Measurements from ENCODE around the gene HOTAIR.

Gene HOTAIR

GRCh38 chr12:53966385-53967133 lies 8.2 kb downstream of the HOTAIR start:
- peaks cover 2% of the 10 kb centered on the region for H3K9me3 ChIP-seq (ENCODE audit: low read length)
- H3K4me3 ChIP-seq (ENCODE audit: low read length), result no peak overlapping the region
- peaks cover 5% of the 10 kb centered on the region for H3K4me1 ChIP-seq (ENCODE audit: insufficient read depth, low read length)
- peaks cover 100% of the 10 kb centered on the region for H3K27me3 ChIP-seq (ENCODE audit: insufficient read depth, low read length)
- no peaks in the 10 kb centered on the region for H3K36me3 ChIP-seq (ENCODE audit: insufficient read depth, low read length)
- H2AFZ ChIP-seq (ENCODE audit: low read depth, low read length), result no peak overlapping the region

GRCh38 chr12:53966085-53966384 lies 8.7 kb downstream of the HOTAIR start:
- Histone ChIP-seq H3K4me3 (ENCODE audit: low read length) (no peak overlapping the region), H3K9me3 (ENCODE audit: low read length) (no peaks in the 10 kb centered on the region), H2AFZ (ENCODE audit: low read depth, low read length) (no peak overlapping the region), H3K4me1 (ENCODE audit: insufficient read depth, low read length) (peaks cover 5% of the 10 kb centered on the region), H3K36me3 (ENCODE audit: insufficient read depth, low read length) (no peaks in the 10 kb centered on the region), H3K27me3 (ENCODE audit: insufficient read depth, low read length) (peaks cover 100% of the 10 kb centered on the region)

GRCh38 chr12:53965281-53966084 lies 9.3 kb downstream of the HOTAIR start:
- H3K4me3 ChIP-seq (ENCODE audit: low read length), result no peak overlapping the region
- no peaks in the 10 kb centered on the region for H3K36me3 ChIP-seq (ENCODE audit: insufficient read depth, low read length)
- peaks cover 5% of the 10 kb centered on the region for H3K4me1 ChIP-seq (ENCODE audit: insufficient read depth, low read length)
- H2AFZ ChIP-seq (ENCODE audit: low read depth, low read length), result no peak overlapping the region
- H3K9me3 ChIP-seq (ENCODE audit: low read length), result no peaks in the 10 kb centered on the region
- H3K27me3 ChIP-seq (ENCODE audit: insufficient read depth, low read length), result peaks cover 100% of the 10 kb centered on the region

- Histone ChIP-seq H3K36me3 (ENCODE audit: insufficient read depth, low read length) (no peaks in the 10 kb centered on the region), H3K4me1 (ENCODE audit: insufficient read depth, low read length) (peaks cover 5% of the 10 kb centered on the region), H2AFZ (ENCODE audit: low read depth, low read length) (no peak overlapping the region), H3K27me3 (ENCODE audit: insufficient read depth, low read length) (peaks cover 100% of the 10 kb centered on the region), H3K4me3 (ENCODE audit: low read length) (no peak overlapping the region), H3K9me3 (ENCODE audit: low read length) (peaks cover under 1% of the 10 kb centered on the region)
Measured at GRCh38 chr12:53964315-53964713, 10.4 kb downstream of the HOTAIR start.

DNA sequence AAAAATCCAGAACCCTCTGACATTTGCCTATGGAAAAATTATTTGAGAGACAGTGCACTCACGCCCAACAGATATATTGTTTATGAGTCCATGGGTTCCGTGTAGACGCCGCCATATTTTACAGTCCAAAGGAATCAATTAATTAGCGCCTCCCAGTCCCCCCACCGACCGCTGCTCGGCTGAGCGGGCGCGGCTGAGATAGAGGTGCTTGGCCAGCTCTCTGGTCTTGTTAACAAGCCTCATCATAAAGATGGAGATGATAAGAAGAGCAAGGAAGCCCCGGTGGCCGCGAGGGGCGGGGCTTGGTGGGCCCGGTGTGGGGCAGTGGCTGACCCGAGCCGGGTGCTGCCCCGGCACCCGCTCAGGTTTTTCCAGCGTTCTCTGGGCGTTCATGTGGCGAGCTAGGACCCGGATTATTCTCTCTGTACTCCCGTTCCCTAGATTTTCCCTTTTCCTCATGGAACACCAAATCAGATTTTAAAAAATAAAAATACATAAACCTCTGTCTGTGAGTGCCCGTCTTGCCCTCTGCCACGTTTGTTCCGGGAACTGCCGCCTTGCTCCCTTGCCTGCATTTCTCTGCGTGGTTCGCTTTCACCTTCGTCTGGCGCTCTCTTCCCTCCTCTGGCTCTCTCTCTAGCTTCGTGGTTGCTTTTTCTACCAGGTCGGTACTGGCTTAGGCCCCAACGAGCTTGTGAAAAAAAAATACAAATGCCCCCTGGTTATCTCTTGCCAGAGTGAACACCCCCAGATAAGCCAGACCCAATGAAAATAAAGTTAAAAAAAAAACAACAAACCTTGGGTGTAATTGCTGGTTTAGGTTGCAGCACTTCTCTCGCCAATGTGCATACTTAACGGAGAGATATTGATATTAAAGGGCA lies 11.1 kb downstream of the HOTAIR start:
- Histone ChIP-seq H2AFZ (ENCODE audit: low read depth, low read length) (no peak overlapping the region), H3K9me3 (ENCODE audit: low read length) (peaks cover 2% of the 10 kb centered on the region), H3K27me3 (ENCODE audit: insufficient read depth, low read length) (peaks cover 99% of the 10 kb centered on the region), H3K4me1 (ENCODE audit: insufficient read depth, low read length) (peaks cover 5% of the 10 kb centered on the region), H3K4me3 (ENCODE audit: low read length) (no peak overlapping the region), H3K36me3 (ENCODE audit: insufficient read depth, low read length) (no peaks in the 10 kb centered on the region)

DNA sequence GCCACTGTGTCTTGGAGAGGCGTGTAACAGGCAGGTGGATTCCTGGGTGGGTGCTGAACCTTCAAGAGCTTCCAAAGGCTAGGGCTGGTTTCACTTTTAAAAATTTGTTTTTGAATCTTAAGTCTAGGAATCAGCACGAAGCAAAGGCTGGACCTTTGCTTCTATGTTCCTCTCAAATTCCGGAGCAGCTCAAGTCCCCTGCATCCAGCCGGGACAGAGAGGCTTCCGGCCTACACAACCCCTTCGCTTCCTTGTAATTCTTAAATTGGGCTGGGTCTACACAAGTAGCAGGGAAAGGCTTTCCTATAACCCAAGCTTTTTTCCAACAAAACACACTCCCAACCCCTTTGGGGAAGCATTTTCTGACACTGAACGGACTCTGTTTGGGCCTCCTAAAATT lies 11.7 kb downstream of the HOTAIR start:
- no peak overlapping the region for H2AFZ ChIP-seq (ENCODE audit: low read depth, low read length)
- peaks cover 5% of the 10 kb centered on the region for H3K4me1 ChIP-seq (ENCODE audit: insufficient read depth, low read length)
- no peak overlapping the region for H3K4me3 ChIP-seq (ENCODE audit: low read length)
- H3K27me3 ChIP-seq (ENCODE audit: insufficient read depth, low read length), result peaks cover 99% of the 10 kb centered on the region
- peaks cover 2% of the 10 kb centered on the region for H3K9me3 ChIP-seq (ENCODE audit: low read length)
- H3K36me3 ChIP-seq (ENCODE audit: insufficient read depth, low read length), result no peaks in the 10 kb centered on the region

DNA sequence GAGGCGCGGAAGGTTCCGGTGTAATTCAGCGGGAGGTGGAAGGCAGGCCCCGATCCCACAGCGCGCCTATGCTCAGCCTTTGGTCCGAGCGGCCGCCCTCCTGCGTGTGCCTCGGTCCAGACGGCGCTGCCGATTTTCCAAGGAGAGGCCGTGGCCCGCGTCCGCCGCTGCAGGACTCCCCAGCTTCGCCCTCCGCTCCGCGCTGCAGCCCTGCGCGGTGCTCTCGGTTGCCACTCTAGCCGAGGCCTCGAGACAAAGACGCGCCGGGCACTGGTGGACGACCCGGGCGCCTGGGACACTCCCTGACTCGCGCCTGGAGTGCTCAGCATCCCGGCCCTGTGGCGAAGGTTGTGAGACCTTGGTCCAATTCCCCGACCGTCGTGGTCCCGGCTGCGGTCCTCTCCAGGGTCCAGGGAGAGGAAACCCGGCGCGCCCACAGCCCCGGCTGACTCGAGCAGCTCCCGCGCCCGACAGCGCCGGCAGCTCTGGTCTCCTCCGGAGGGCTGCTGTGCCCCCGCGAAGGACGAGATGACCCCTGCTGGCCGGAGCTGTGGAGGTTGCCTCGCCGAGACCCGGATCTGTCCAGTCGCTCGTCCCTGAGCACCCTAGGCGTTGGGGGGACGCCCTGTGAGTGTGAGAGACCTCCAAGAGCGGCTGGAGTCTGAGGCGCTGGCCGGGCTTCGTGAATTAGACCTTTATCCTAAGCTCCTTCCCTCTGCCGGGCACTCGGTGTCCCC lies 13.6 kb downstream of the HOTAIR start:
- Histone ChIP-seq H3K4me3 (ENCODE audit: low read length) (no peak overlapping the region), H2AFZ (ENCODE audit: low read depth, low read length) (no peak overlapping the region), H3K9me3 (ENCODE audit: low read length) (peaks cover 2% of the 10 kb centered on the region), H3K4me1 (ENCODE audit: insufficient read depth, low read length) (peaks cover 1% of the 10 kb centered on the region), H3K36me3 (ENCODE audit: insufficient read depth, low read length) (no peaks in the 10 kb centered on the region), H3K27me3 (ENCODE audit: insufficient read depth, low read length) (peaks cover 99% of the 10 kb centered on the region)

GRCh38 chr12:53960187-53961024 lies 14.3 kb downstream of the HOTAIR start:
- Histone ChIP-seq H3K36me3 (ENCODE audit: insufficient read depth, low read length) (no peaks in the 10 kb centered on the region), H3K4me3 (ENCODE audit: low read length) (no peak overlapping the region), H3K4me1 (ENCODE audit: insufficient read depth, low read length) (no peaks in the 10 kb centered on the region), H2AFZ (ENCODE audit: low read depth, low read length) (no peak overlapping the region), H3K9me3 (ENCODE audit: low read length) (peaks cover 2% of the 10 kb centered on the region), H3K27me3 (ENCODE audit: insufficient read depth, low read length) (peaks cover 99% of the 10 kb centered on the region)

DNA sequence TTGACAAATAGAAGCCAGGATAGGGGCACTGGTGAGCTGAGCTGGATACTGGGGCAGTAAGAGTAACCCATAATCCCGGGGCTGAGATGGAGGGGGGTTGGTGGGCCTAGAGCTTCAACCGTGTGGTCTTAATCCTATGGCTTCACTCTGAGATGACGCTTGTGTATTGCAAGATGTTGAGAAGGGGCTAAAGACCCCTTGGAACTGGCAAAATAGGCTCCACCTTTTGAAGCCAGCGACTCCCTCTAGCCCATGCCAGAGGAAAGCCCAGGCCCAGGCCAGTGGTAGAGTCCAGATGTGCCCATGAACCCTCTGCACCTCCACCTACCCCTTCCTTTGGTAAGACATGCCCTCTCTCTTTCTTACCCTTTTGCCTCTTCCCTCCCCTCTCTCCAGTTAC lies 15.4 kb downstream of the HOTAIR start:
- Histone ChIP-seq H3K9me3 (ENCODE audit: low read length) (peaks cover 4% of the 10 kb centered on the region), H3K4me1 (ENCODE audit: insufficient read depth, low read length) (no peaks in the 10 kb centered on the region), H3K27me3 (ENCODE audit: insufficient read depth, low read length) (peaks cover 99% of the 10 kb centered on the region), H3K36me3 (ENCODE audit: insufficient read depth, low read length) (no peaks in the 10 kb centered on the region), H3K4me3 (ENCODE audit: low read length) (no peak overlapping the region), H2AFZ (ENCODE audit: low read depth, low read length) (no peak overlapping the region)

DNA sequence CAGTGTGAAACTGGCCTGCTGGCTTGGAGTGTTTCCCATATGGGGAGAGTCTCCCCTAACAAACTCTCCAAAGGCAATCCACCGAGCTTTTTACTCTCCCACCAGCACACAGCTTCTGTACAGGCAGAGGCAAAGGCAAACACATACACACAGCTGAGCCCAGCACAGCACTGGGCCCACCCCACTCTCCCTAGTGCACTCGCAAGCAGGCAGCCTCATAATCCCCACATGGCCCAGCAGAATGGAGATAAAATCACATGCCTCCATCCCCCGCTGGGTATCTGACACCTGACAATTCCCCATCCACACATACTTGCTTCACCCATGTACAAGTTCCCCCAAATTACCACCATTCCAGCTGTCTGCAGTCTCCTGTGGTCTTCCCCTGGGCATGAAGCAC lies 16.6 kb downstream of the HOTAIR start:
- H3K27me3 ChIP-seq (ENCODE audit: insufficient read depth, low read length), result peaks cover 99% of the 10 kb centered on the region
- H2AFZ ChIP-seq (ENCODE audit: low read depth, low read length), result no peak overlapping the region
- no peaks in the 10 kb centered on the region for H3K36me3 ChIP-seq (ENCODE audit: insufficient read depth, low read length)
- no peak overlapping the region for H3K4me3 ChIP-seq (ENCODE audit: low read length)
- peaks cover 4% of the 10 kb centered on the region for H3K9me3 ChIP-seq (ENCODE audit: low read length)
- no peaks in the 10 kb centered on the region for H3K4me1 ChIP-seq (ENCODE audit: insufficient read depth, low read length)

DNA sequence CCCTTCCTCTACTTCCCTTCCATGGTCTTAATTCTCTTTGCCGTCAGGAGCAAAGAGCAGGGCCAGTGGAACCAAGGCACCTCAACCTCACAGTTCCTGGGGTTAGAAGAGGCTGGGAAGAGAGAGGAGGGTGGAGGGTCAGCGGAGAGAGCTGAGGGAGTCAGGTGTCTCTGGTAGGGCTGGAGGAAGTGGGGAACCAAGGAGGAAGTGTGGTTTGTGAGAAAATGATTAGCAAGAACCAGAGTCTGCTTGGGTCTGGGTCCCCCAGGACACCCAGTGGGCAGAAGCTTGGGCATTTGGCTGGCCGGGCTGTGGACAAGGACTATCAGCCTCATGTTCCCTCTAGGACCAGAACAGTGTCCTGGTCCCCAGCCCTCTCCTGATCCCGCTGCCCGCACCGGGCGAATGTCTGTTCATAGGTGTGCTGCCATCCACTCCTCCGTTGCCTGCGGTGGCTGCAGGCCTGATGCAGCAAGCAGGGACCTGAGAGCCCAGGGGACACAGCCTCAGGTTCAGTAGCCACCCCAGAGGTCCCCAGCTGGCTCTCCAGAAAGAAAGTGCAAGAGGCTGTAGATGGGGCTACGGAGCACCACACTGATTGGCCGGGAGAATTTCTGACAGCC lies 17.7 kb downstream of the HOTAIR start:
- Histone ChIP-seq H3K36me3 (ENCODE audit: insufficient read depth, low read length) (no peaks in the 10 kb centered on the region), H3K4me3 (ENCODE audit: low read length) (no peak overlapping the region), H3K9me3 (ENCODE audit: low read length) (peaks cover 4% of the 10 kb centered on the region), H2AFZ (ENCODE audit: low read depth, low read length) (no peak overlapping the region), H3K4me1 (ENCODE audit: insufficient read depth, low read length) (no peaks in the 10 kb centered on the region), H3K27me3 (ENCODE audit: insufficient read depth, low read length) (peaks cover 99% of the 10 kb centered on the region)
